Activated T-helper 17 cell treated with anti-CD3 and anti-CD28 coated beads, Interleukin-2, amount 50 U/mL, for 72 hours (primary cell): Measurements from ENCODE around the gene OAT. TPM values are rescaled to one million over a fixed set of nuclear protein-coding genes. Genes with fewer than 3 reads are reported as not detected.

Experiments
- ATAC-seq: fragments of 150-1000 bp; cut with Tn5 transposase; replicated peaks from 2 replicates; pipeline ENCODE4 v1.10.0; 2021; ENCODE audit warnings: mild to moderate bottlenecking, moderate library complexity
- H3K27ac Mint-ChIP-seq: one replicate; pipeline ENCODE4 v1.8.0; 2022; ENCODE audit warnings: mixed read lengths
- H3K27me3 Mint-ChIP-seq: one replicate; pipeline ENCODE4 v1.8.0; 2022; ENCODE audit warnings: mixed read lengths
- H3K36me3 Mint-ChIP-seq: one replicate; pipeline ENCODE4 v1.8.0; 2022; ENCODE audit warnings: low read depth, mild to moderate bottlenecking, mixed read lengths
- H3K4me1 Mint-ChIP-seq: one replicate; pipeline ENCODE4 v1.8.0; 2022; ENCODE audit warnings: mixed read lengths
- H3K4me3 Mint-ChIP-seq: one replicate; pipeline ENCODE4 v1.8.0; 2022; ENCODE audit warnings: mild to moderate bottlenecking, mixed read lengths
- H3K9me3 Mint-ChIP-seq: one replicate; pipeline ENCODE4 v1.8.0; 2022; ENCODE audit warnings: mixed read lengths
- total RNA-seq, 2 donors: library from RNA; stranded (reverse); gene quantifications; one replicate each; pipeline ENCODE4 v1.2.3, GENCODE V29; 2022

Gene OAT
- total RNA-seq, 2 donors from 2014 or later: 21.0 to 35.6 TPM

GRCh38 chr10:124351481-124352220 lies 67.1 kb downstream of the OAT start:
- peaks cover 5% of the 10 kb centered on the region for H3K27me3 Mint-ChIP-seq
- peaks cover 6% of the 10 kb centered on the region for H3K4me1 Mint-ChIP-seq
- no peaks in the 10 kb centered on the region for H3K9me3 Mint-ChIP-seq
- H3K36me3 Mint-ChIP-seq: no peaks in the 10 kb centered on the region
- no peak overlapping the region for H3K27ac Mint-ChIP-seq
- no peak for ATAC-seq
- no peak overlapping the region for H3K4me3 Mint-ChIP-seq

GRCh38 chr10:124350806-124351205 lies 67.9 kb downstream of the OAT start:
- Mint-ChIP-seq H3K36me3 (no peaks in the 10 kb centered on the region), H3K4me3 (no peak overlapping the region), H3K27ac (no peak overlapping the region), H3K9me3 (no peaks in the 10 kb centered on the region), H3K4me1 (peaks cover 6% of the 10 kb centered on the region), H3K27me3 (no peaks in the 10 kb centered on the region)
- ATAC-seq: no peak

GRCh38 chr10:124349996-124350280 lies 68.8 kb downstream of the OAT start:
- no peak for ATAC-seq
- H3K4me3 Mint-ChIP-seq: no peak overlapping the region
- no peaks in the 10 kb centered on the region for H3K36me3 Mint-ChIP-seq
- no peak overlapping the region for H3K27ac Mint-ChIP-seq
- peaks cover 5% of the 10 kb centered on the region for H3K4me1 Mint-ChIP-seq
- no peaks in the 10 kb centered on the region for H3K9me3 Mint-ChIP-seq
- no peaks in the 10 kb centered on the region for H3K27me3 Mint-ChIP-seq

GRCh38 chr10:124349231-124349995 lies 69.3 kb downstream of the OAT start:
- Mint-ChIP-seq H3K36me3 (no peaks in the 10 kb centered on the region), H3K27me3 (no peaks in the 10 kb centered on the region), H3K27ac (no peak overlapping the region), H3K9me3 (no peaks in the 10 kb centered on the region), H3K4me3 (no peak overlapping the region), H3K4me1 (no peaks in the 10 kb centered on the region)
- ATAC-seq: no peak

GRCh38 chr10:124348801-124349200 lies 69.9 kb downstream of the OAT start:
- Mint-ChIP-seq H3K4me3 (no peak overlapping the region), H3K9me3 (no peaks in the 10 kb centered on the region), H3K4me1 (no peaks in the 10 kb centered on the region), H3K27ac (no peak overlapping the region), H3K27me3 (no peaks in the 10 kb centered on the region), H3K36me3 (no peaks in the 10 kb centered on the region)
- no peak for ATAC-seq

- no peak overlapping the region for H3K27ac Mint-ChIP-seq
- no peak for ATAC-seq
- no peaks in the 10 kb centered on the region for H3K9me3 Mint-ChIP-seq
- H3K36me3 Mint-ChIP-seq: no peaks in the 10 kb centered on the region
- no peak overlapping the region for H3K4me3 Mint-ChIP-seq
- no peaks in the 10 kb centered on the region for H3K4me1 Mint-ChIP-seq
- H3K27me3 Mint-ChIP-seq: peaks cover 1% of the 10 kb centered on the region
These were observed 70.8 kb downstream of the OAT start for GRCh38 chr10:124347956-124348355.

Other genes starting within 250 kb of the OAT start
- not detected for gene NKX1-2, start 31.1 kb upstream of the OAT start, total RNA-seq
- gene LHPP, start 42.9 kb upstream of the OAT start, total RNA-seq: 10 to 100 TPM in 1 of 2 donors, 1 to 10 TPM in 1; 7.4 to 10.6 TPM